Stimulated activated CD4-positive, alpha-beta T cell treated with anti-CD3 and anti-CD28 coated beads, Interleukin-4, amount 100 ng/mL, for 4 hours (primary cell): Measurements from ENCODE around the gene TXNDC11.

Source experiments
- DNase-seq, 2 experiments: peaks; one replicate each; pipeline ENCODE4 v3.0.0-alpha.2; 2020

TXNDC11 gene

DNA sequence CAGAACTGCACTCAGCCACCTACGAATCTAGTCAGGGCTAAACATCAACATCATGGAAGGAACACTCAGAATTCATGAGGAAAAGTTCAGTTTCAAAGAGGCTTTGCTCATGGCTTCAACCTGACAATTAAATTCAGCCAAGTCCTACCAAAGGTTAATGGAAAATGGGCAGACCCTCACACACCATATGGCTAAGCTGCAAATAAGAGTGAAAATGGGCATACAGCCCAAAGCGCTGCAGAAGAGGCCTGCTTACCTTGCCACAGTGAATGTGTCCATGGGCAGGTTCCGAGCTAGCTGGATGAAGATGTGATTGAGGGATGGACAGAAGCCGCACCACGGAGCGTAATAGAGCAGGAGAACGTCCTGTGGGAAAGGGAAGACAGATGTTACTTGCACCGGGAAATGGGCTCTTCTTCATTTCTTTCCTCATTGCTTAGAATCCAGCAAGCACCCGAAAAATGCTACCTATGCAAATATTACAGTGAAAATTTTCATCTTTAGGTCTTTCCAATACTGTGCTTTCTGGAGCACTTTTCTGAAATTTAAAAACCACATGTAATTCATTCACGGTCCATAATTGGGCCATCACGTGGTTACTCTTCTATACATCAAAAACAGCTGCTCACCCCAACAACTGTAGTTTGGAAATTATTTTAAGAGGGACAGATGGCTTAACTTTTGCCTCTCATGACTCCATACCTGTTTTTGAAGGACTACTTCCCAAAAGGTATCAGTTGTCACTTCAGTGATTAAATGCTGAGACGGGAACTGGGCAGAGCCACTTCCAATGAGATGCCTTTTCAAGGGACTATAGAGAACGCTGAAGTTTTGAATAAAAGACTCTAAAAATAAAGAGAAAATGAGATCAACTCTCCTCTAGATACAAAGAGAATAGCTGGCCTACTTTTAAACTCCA, 54.8 kb downstream of the TXNDC11 start:
- no peak for DNase-seq

DNA sequence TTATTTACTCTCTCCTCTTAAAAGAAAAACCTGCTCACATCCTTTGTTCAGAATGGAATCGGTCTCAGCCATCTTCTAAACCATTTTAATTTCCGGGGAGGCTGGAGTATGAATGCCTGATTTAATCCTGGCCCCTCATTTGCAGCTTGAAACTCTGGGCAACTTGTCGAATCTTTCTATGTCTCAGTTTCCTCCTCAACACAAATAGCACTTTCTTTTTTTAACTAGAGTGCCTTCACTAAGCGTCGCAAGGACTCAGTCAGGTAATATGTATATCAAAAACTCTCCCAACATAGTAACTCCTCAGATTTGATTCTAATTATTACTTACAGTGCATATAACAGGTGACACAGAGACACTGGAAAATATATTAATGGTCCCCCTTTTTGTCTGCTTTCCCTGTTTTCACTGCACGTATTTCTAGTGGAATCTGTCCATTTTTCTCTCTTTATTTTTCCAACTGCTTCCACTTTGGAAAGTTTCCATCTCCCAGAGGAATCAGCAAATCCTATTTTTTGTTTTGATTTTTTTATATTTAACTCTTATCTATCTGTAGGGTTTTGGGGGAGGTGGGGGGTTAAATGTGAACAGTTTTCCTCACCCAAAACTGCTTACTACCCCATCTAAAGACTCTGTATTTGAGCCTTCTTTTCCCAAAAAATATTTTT, 55.8 kb downstream of the TXNDC11 start:
- no peak for DNase-seq

DNA sequence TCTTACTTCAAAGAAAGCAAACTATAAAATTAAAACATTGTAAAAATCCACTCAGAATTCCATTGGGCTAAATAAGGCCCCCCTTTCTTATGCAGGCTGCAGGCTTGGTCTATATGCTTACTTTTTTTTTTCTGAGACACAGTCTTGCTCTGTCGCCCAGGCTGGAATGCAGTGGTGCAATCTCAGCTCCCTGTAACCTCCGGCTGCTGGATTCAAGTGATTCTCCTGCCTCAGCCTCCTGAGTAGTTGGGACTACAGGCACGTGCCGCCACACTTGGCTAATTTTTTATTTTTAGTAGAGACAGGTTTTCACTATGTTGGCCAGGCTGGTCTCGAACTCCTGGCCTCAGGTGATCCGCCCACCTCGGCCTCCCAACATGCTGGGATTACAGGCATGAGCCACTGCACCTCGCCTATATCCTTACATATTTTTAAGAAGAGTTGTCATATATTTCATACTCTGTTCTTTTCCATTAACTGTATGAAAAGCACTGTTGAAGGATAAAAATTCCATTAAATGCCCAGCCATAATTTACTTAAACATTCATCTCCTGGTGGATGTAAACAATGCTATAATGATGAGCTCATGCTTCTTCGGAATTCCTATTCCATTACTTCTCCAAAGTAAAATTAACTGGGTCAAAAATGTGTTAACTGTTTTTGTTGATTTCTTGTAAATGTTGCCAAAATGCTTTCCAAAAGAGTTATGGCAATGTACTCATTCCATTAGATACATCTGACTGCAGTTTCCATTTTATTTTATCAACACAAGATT, 56.6 kb downstream of the TXNDC11 start:
- DNase-seq, result no peak

DNA sequence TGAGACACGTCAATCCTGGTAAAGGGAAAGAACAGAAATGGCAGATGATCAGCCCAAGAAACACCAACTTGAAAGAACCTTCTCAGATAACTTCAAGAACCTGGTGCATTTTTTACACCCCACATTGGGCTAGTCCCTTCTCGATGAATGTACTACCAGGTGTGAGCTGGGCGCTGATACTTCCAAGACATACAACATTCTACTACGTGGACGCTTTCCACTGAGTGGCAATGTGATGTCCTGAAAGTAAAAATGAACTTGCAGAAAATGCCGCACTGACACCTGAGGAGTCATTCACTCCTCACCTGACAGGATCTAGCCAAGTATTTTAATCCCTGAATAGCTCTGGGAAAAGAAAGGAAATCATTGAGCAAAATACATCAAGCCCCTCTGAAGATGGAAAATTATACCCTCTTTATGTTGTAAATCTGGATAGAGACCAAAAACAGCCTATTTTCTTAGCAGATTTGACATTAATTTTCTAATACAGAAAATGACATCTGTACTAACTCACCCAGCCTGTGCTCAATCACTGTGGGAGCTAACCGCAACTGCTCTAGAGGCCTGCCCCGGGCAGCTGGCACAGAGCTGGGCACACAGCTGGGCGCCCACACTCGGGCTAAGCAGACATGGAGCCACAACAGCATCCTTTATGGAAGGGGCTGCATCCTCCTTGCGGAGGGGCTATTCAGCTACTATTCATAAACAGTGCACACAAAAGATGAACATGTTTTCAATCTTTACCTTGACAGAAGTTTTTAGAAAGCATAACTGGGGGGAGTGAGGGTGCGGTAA, 58.2 kb downstream of the TXNDC11 start:
- no peak for DNase-seq

DNA sequence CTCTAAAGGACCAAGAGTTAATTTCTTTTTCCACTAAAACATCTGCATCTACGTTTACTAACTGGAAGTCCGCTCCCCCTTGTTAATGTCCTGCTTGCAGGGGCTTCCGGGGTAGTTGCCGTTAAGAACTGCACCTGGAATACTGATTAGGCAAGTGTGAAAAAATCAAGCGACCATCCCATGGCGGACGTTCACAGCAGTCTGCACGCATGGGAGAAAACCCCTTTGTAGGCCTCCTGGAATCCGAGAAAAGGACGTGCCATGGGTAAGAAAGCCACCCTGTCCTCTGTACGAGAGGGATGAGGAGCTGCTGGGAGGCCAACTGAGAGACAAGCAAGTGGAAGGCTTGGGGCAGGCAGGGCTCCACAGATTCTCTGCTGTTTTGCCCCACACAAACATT, 59.5 kb downstream of the TXNDC11 start:
- DNase-seq, result no peak

DNA sequence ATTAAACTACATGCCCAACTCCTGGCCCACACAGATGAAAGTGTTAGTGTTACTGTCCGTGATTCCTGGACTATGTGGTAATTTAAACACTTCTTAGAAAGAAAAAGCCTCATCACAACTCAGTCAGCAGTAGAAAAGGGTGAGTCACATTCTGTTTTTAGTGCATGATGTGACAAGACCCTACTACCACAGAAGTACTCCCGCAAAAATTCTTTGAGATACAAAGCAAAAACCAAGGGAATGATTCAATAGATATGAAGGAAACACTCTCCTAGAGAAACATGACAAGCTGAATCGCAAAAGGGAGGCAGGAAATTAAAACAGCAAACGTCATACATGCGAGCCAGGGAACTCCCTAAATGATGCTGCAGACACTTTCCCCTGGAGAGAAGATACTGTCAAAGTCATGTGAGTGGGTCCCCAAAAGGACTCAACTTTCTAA, 60.0 kb downstream of the TXNDC11 start:
- no peak for DNase-seq

DNA sequence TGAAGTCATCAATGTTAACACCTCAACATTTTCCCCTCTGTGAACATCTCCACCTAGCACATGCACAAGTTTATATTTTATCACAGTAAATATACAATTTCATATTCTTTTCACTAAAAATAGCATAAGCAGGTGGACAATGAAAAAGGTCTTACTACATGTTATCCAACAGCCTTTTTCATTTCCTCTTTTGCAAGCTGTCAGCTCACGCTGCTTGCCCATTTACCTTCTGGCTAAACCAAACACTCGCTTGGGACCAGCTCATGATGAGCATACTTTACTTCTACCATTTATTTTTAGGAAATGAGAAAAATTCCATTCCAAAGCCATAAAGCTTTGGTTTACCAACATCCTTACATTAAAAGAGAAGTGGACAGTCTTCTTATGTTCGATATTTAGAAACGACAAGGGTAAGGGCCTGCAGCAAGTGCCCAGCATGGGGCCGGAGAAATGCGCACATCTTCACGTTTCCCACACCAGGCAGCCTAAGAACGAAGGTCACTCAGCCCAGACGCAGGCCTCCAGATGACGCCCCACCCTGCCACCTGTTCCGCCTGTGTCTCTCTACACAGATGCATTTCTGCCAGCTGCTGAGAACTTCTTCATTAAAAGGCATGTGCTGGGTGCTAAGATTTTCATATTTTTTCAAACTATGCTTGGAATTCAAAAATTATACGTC, 60.5 kb downstream of the TXNDC11 start:
- no peak for DNase-seq

DNA sequence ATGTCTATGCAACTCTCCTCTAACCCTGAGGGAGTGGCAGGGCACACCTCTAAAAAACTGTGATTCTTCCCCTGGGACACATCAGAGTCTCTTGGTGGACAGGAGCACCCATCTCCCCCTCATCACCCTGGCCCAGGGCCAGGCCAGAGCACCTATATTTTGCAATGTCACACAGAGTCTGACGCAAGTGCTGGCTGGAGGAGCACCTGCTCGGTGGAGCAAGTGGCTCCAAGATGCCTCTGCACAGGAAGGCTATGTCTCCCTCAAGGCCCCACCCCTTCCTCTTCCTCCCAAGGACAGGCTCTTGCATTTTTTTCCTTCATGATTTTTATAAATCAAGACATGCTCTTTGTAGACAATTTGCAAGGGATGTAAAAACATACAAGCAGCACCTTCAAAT, 61.1 kb downstream of the TXNDC11 start:
- no peak for DNase-seq

DNA sequence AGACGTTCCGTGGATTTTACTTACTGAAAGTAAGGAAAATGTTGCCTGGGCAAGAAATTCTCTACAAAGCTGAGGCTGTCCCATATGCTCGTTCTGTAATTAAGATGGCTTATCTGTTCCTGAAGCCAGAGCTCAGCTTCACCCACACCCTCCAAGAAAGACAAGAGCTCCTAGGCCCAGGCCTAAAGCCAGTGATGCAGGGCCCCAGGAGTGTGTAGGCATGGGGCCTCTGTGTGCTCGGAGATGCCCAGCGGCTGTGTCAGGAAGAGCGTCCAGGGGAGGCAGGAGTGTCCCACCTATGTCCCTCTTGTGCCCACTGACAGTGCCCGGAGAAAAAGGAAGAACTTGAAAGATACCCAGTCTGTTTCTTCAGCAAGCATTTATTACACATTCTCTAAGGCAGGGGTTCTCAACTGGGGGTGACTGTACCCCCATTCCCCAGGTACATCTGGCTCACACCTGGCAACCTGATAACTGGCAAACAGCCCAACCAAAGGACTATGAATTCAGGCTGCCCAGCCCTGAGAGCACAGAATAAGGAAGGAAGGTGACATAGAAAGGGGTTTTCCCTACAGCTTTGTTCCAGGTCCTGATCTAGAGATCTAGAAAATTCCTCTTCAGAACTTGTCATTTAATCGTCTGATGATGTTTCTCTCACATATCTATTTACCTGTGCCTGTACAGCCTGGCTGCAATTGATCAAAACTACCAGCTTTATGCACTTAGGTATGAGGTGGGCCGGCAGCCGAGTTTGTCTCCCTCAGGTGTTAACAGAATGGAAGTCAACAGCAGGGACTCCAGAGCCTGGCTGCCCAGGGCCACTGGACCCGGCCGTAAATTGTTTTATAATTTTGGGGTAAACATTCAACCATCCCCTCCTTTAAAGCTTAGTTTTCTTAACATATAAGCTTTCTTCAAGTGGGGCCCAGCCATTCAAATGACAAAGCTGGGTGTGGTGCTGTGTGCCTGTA, 62.4 kb downstream of the TXNDC11 start:
- no peak for DNase-seq

DNA sequence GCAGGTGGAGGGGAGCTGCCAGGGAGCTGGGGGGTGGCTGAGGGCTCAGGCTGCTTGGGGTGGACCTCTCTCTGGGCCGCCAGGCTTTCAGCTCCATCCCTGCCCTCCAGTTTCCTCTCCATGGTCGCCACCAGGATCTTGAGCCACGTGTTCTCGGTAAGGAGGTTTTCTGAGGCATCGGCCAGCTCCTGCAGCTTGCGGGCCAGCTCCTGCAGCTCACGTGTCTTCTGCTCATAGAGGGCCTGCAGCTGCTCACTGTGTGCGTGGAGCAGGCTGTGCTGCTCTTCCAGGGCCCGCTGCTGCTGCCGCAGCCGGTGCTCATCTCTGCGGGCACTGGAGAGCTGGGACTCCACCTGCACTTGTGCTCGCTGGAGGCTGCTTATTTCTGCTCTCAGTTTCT, 63.4 kb downstream of the TXNDC11 start:
- DNase-seq, result no peak

DNA sequence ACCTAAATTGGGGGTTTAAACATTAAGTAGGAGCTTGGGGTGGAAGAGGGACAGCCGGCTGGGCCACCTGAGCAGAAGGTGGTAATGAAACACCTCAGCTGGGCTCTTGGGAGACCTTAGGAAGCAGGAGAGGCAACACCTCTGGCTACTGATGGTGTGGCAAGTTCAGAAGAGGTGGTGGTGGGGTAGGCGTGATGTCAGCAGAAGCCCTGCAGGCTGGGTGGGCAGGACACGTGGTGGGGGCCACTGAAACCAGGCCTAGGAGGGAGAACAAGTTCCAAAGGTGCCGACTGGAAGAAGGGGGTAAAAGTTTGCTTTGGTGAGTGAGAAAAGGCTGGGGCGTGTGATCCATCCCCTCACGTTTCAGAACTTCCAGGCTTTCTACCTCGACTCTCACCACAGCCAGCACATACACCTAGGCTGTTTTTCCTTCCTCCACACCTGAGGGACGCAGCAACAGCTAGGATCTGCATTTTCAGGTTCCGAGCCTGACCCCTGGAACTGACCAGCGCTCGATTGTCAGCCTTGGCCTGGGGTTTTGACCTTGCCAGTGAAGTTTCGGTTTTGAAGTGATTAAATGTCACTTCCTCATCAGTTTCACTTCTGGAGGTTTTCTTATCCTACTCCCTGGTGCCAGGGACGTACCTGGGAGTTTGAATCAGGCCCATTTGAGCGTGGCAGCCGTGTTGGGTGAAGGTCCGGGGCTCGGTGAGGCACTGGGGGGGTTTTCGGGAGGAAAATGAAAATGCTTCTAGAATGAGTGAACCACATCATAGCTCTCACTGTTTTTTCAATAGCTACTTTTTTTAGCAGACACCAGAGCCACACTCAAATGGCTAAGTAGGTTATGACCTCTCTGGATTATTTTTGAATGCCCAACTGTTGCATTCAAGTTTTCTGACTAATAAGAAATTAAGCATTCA, 64.4 kb downstream of the TXNDC11 start:
- DNase-seq, result no peak

DNA sequence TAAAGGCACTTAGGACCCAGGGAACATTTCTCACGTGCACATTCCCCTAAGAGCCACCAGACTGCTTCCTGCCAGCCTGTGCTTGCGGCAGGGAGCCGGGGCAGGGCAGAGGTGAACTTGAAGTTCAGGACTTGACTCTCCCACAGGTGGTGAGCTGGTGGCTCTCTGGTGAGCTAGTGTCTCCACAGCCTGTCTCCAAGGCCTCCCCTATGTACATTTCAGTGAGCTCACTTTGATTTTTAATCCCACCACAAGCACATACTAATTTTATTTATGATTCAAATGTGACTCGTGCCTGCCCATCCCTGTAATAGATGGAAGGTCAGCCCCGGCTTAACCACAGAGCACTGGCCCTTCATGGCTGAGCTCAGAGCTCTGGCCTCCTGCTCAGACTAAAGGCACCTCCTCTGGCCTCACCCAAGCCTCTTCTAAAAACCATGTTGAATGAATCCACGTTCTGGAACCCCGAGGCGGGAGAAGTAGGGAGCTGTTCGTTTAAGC, 65.2 kb downstream of the TXNDC11 start:
- no peak for DNase-seq

DNA sequence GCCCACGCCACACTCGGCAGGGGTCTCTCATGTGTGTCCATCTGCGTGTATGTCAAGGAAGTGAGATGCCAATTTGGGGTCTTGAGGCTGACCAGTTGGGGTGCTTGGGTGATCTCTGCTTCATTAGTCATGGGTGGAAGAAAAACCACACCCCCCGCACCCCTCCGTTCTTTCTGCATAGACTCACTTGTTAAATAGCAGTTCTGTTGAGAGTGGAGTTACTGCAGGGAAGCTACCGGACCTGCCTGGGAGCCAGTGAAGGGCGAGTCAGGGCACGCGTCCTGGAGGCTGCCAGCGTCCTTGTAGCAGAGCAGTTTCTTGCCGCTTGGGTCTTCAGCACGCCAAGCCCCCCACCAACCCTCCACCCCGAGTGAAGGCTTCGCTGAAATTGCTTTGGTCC, 65.9 kb downstream of the TXNDC11 start:
- DNase-seq, result no peak

DNA sequence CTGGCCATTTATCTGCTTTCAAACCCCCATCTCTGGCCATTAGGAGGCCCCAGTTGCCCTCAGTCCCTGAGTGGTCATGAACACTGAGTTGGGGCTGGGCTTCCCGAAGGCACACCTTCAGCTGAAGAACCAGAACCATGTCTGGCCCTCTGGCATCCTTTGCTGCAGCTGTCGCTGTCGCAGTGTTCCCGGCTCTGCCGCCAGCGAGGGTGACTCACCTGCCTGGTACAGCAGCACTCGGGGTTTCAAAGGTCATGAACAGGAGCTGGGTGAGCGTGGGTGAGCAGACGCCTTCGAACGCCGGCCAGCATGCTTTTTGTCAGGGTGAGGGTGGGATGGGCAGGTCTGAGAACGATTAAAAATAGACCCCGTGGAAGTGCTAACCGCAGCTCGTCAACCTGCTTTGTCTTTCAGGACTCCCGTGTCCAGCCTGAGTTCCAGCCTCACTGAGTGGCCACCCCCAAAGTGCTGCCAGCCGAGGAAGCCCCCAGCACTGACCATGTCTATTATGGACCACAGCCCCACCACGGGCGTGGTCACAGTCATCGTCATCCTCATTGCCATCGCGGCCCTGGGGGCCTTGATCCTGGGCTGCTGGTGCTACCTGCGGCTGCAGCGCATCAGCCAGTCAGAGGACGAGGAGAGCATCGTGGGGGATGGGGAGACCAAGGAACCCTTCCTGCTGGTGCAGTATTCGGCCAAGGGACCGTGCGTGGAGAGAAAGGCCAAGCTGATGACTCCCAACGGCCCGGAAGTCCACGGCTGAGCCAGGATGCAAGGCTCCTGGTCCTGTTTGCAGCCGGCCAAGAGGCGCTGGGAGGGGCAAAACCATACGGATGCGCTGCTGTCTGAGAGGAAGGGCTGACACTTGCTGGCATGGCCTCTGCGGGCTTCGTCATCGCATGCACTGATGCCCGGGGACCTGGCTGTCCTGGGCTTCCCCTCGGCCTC, 66.8 kb downstream of the TXNDC11 start:
- DNase-seq, result peak; percentile 34 to 68

DNA sequence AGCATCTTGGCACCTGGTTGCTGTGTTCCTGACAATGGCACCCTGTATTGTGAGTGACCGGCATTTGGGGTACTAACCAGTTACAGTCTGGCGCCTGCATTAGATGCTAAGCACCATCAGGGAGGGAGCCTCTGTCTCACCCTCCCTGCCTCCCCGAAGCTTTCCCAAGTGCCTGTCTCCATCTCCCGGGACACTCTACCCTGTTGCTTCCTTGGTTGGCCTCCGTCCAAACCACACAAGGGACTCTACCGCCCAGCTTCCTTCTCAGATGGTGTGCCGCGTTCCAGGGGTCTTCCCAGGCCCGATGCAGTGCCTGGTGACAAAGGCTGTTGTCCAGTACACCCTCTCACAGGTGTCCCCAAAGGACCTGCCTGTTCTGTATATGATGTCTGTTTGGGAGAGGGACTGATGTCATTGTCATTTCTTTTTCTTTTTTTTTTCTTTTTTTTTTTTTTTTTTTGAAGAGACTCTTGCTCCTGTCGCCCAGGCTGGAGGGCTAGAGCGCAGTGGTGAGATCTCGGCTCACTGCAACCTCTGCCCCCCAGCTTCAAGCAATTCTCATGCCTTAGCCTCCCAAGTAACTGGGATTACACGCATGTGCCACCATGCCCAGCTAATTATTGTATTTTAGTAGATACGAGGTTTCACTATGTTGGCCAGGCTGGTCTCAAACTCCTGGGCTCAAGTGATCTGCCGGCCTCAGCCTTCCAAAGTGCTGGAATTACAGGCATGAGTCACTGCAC, 67.7 kb downstream of the TXNDC11 start:
- DNase-seq, result no peak

DNA sequence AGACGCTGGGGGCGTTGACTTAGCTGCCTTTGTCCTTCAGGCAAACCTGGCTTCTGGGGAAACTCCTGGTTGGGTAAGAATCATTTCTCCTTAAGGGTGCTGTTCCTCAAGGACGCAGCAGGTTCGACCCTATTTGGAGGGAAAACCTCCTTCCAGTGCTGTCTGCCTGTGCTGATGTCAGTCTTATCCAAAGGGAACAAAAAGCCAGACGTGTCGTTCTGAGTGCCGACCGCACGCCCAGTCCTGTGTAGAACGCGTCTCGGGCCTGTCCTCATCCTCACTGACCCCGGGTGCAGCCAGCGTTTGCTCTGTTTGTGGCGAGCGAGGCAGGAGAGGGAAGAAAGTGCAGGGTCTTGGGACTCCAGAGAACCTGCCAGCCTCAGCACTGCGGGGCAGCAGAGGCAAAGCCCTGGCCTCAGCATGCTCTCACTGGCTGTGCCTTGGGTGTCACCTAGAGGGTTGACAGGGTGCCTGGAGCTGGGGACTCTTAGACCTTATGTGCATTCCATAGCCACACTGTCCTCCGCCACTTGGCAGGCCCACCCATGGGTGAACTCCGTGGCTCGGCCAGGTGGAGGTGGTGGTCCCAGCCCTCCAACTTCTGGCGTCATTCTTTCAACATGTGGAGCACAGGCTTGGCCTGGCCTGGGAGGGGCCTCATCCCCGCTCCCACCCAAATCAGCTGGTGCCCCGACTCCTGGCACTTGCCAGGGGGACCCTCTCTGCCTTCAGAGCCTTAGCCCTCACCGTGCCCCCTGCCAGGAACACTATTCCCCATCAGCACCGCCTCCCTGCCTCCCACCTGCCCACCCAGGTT, 68.4 kb downstream of the TXNDC11 start:
- DNase-seq, result no peak
